HPDE6-E6E7 (cell line): ENCODE measurements around the gene NPIPA7.
"Not testable (repeated sequence)": the region's sequence is repeated elsewhere in the genome, so short reads cannot be mapped to it uniquely, and the experiment has no call there.

ENCODE experiments used
- DNase-seq: peaks from one replicate; pipeline ENCODE4 v3.0.0; 2011; ENCODE audit warnings: missing footprints; ENCODE audit errors: extremely low spot score

NPIPA7 gene

DNA sequence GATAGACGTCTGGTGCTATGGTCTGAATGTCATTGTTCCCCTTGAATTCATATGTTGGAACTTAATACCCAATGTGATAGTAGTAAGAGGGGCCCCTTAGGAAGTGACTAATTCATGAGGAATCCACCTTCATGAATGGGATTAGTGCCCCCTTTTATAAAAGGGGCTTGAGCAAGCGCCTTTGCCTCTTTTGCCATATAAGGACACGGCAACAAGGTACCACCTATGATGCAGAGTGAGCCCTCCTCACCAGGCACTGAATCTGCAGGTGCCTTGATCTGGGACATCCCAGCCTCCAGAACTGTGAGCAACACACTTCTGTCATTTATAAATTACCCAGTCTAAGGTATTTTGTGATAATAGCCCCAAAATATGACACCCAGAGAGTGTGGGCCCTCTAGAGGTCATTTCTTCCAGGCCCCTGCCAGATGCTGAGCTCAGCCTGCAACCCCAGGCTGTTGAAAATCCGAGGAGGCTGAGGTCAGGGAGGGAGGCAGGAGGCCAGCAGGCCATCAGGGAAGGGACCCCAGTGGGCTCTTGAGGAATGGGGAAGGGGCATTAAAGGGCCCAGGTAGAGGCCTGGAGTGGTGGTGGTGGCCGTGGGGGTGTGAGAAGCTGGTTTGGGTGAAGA lies 39.1 kb downstream of the NPIPA7 start:
- not testable (repeated sequence) for DNase-seq

DNA sequence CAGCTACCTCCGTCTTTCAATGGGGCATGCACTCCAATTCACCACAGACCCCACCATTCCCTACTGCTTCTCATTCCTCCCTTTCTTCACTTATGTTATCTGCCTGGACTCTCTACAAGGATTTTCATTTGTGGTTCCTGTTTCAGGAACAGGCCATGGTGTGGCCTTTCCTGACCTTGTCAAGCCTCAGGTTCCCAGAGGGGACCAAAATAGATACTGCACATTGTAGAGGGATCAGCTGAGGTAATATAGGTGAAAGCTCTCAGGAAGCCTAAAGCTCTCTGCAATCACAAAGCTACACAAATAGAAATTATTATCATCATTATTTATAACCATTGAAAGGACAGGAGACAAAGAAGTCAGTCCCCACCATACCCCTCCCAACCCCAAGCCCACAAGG lies 41.6 kb downstream of the NPIPA7 start:
- DNase-seq = not testable (repeated sequence)

GRCh38 chr16:16425146-16425545 lies 46.2 kb downstream of the NPIPA7 start:
- DNase-seq = not testable (repeated sequence)

DNA sequence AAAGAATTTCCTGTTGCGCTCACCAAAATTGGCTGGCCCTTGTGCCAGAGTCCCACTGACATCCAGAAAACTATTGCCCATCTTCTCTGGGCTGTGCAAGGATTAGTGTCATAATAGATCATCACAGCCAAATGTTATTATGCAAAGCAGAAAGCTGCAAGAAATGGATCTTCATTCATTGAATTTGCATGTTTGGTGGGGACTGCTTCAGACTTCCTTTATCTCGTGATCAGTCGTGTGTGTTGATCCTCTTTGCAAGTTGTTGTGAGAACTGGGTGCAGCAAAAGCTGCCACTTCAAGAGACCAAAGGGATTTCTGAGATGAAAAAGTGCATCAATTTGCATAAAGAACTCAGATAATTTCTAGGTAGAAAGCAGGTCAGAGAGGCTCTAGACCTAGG lies 52.2 kb downstream of the NPIPA7 start:
- DNase-seq = not testable (repeated sequence)

DNA sequence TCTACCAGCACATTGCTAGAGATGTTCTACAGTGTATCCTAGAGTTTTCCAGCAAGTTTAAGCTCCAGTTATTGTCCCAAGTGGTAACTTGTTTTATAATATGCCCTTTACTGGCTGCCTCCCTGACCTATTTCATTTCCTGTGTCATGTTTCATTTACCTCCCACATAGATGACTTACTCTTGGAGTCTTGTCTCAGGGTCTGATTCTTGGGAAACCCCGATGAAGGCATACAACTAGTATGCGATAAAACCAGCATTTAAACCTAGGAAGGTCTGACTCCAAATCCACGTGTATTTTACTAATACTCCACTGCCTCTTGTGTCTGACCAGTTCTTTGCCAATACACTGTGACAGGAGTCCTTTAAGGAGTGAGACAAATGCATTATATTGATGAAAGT lies 55.8 kb downstream of the NPIPA7 start:
- not testable (repeated sequence) for DNase-seq

- not testable (repeated sequence) for DNase-seq
Observed at GRCh38 chr16:16441401-16441800, 62.5 kb downstream of the NPIPA7 start.
